HEK293T (cell line): ENCODE results near the gene DUSP8.
"Not testable (repeated sequence)": the region's sequence is repeated elsewhere in the genome, so short reads cannot be mapped to it uniquely, and the experiment has no call there.

ENCODE experiments used
- CTCF ChIA-PET: fragments of 350-600 bp; formaldehyde crosslinking; extraction: SDS; loops from one replicate; lab custom pipeline; 2021; ENCODE audit warnings: antibody characterized with exemption, inconsistent platforms; lab: Yijun Ruan, JAX
- POLR2A ChIA-PET: fragments of 350-600 bp; formaldehyde crosslinking; extraction: SDS; loops from one replicate; lab custom pipeline; 2020; ENCODE audit warnings: antibody characterized with exemption, inconsistent platforms; lab: Yijun Ruan, JAX
- DNase-seq: peaks from one replicate; pipeline ENCODE4 v3.0.0; 2012; ENCODE audit warnings: mixed read lengths; ENCODE audit errors: extremely low spot score
- ARNT ChIP-seq: fragments of 450-650 bp; IDR thresholded peaks from 2 replicates; pipeline ENCODE4 v1.6.1; 2017; ENCODE audit warnings: mild to moderate bottlenecking
- BHLHE40 ChIP-seq: fragments of 450-650 bp; IDR thresholded peaks from 2 replicates; pipeline ENCODE4 v1.6.1; 2016; ENCODE audit warnings: mild to moderate bottlenecking, moderate library complexity, borderline replicate concordance
- CTBP1 ChIP-seq: fragments of 450-650 bp; IDR thresholded peaks from 2 replicates; pipeline ENCODE4 v1.6.1; 2016; ENCODE audit warnings: borderline replicate concordance
- ELF4 ChIP-seq: fragments of 450-650 bp; IDR thresholded peaks from 2 replicates; pipeline ENCODE4 v1.6.1; 2017; ENCODE audit warnings: antibody characterized with exemption
- FOXA1 ChIP-seq: fragments of 450-650 bp; IDR thresholded peaks from 2 replicates; pipeline ENCODE4 v1.6.1; 2016; ENCODE audit warnings: mild to moderate bottlenecking
- FOXK2 ChIP-seq: fragments of 450-650 bp; IDR thresholded peaks from 2 replicates; pipeline ENCODE4 v1.6.1; 2016; ENCODE audit warnings: mild to moderate bottlenecking
- FOXM1 ChIP-seq: fragments of 450-650 bp; IDR thresholded peaks from 2 replicates; pipeline ENCODE4 v1.6.1; 2017; ENCODE audit warnings: mild to moderate bottlenecking, borderline replicate concordance
- HDGF ChIP-seq: fragments of 450-650 bp; IDR thresholded peaks from 2 replicates; pipeline ENCODE4 v1.6.1; 2017; ENCODE audit warnings: antibody characterized with exemption, borderline replicate concordance
- L3MBTL2 ChIP-seq: fragments of 450-650 bp; conservative IDR thresholded peaks from 2 replicates; pipeline ENCODE4 v1.6.1; 2016; ENCODE audit warnings: mild to moderate bottlenecking
- LEF1 ChIP-seq: fragments of 450-650 bp; IDR thresholded peaks from 2 replicates; pipeline ENCODE4 v1.6.1; 2017; ENCODE audit warnings: mild to moderate bottlenecking, borderline replicate concordance
- NFRKB ChIP-seq: fragments of 450-650 bp; IDR thresholded peaks from 2 replicates; pipeline ENCODE4 v1.6.1; 2016; ENCODE audit warnings: mild to moderate bottlenecking, moderate library complexity
- SP1 ChIP-seq: fragments of 450-650 bp; IDR thresholded peaks from 2 replicates; pipeline ENCODE4 v1.6.1; 2017
- SUZ12 ChIP-seq: fragments of 450-650 bp; IDR thresholded peaks from 2 replicates; pipeline ENCODE4 v1.6.1; 2016; ENCODE audit warnings: mild to moderate bottlenecking
- TARDBP ChIP-seq: fragments of 450-650 bp; IDR thresholded peaks from 2 replicates; pipeline ENCODE4 v1.6.1; 2016
- ZNF384 ChIP-seq: fragments of 450-650 bp; IDR thresholded peaks from 2 replicates; pipeline ENCODE4 v1.6.1; 2016
- TF ChIP-seq, protein P1 (sequence below): fragments of 450-650 bp; IDR thresholded peaks from 2 replicates; pipeline ENCODE4 v1.6.1; 2016

The DUSP8 gene

DNA sequence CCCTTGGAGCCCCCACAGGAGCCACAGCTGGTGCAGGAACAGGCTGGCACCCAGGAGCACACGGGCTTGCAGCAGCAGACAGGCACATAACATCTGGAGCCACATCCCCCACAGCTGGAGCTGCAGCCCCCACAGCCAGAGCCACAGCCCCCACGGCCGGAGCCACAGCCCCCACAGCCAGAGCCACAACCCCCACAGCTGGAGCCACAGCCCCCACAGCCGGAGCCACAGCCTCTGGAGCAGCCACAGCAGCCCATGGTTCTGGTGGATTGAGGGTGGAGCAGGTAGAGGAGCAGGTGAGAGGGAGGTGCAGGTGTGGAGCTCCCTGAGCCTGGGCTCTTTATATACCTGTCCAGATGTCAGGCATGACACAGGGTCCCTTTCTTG, 25.9 kb upstream of the DUSP8 start, which contains the start of gene KRTAP5-2:
Gene KRTAP5-2 (minus strand): TSS at position 301 of the 387 bp plus-strand sequence. CDS start 44 bp downstream, at position 257.
- no peak for TF ChIP-seq L3MBTL2
- TF ChIP-seq ARNT: no peak
- no peak for TF ChIP-seq HDGF
- no peak for TF ChIP-seq FOXK2
- no peak for TF ChIP-seq FOXA1
- no peak for TF ChIP-seq FOXM1
- TF ChIP-seq SUZ12: no peak
- no peak for TF ChIP-seq NFRKB
- TF ChIP-seq, protein P1, sequence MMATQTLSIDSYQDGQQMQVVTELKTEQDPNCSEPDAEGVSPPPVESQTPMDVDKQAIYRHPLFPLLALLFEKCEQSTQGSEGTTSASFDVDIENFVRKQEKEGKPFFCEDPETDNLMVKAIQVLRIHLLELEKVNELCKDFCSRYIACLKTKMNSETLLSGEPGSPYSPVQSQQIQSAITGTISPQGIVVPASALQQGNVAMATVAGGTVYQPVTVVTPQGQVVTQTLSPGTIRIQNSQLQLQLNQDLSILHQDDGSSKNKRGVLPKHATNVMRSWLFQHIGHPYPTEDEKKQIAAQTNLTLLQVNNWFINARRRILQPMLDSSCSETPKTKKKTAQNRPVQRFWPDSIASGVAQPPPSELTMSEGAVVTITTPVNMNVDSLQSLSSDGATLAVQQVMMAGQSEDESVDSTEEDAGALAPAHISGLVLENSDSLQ: no peak
- TF ChIP-seq BHLHE40: no peak
- no peak for TF ChIP-seq SP1
- TF ChIP-seq TARDBP: no peak
- TF ChIP-seq ZNF384: no peak
- no peak for TF ChIP-seq LEF1
- no peak for DNase-seq
- ChIA-PET CTCF (interaction anchor here (1.2 kb wide), 1 partner anchor 42 kb away, joined by 5 read pairs; no protein-coding TSS in a partner anchor), POLR2A (no interaction called here)

DNA sequence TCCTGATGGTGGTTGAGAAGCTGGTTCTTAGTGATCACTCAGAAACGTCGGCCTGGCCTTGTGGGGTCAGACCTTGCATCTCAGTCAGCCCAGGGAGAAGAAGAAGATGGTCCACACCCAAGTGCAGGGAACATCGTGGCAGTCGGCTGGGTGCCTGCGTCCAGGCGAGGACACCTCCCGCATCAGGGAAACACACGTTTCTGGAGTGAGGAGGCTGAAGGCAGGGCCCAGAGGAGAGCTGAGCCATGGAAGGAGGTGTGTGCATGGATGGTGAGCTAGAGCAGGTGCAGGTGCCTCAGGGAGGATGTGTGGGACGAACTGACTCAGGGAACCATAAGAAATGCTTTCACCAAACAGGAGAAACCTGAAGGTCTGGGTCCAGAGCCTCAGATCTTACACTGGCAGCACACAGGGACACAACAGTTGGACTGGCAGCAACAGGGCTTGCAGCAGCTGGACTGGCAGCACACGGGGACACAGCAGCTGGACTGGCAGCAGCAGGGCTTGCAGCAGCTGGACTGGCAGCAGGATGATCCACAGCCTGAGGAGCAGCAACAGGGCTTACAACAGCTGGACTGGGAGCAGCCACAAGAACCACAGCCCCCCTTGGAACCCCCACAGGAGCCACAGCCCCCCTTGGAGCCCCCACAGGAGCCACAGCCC, 25.4 kb upstream of the DUSP8 start:
- CTCF ChIA-PET: no interaction called here
- TF ChIP-seq HDGF (no peak), NFRKB (no peak), TARDBP (no peak), L3MBTL2 (no peak), FOXK2 (no peak), CTBP1 (no peak), SUZ12 (no peak)

DNA sequence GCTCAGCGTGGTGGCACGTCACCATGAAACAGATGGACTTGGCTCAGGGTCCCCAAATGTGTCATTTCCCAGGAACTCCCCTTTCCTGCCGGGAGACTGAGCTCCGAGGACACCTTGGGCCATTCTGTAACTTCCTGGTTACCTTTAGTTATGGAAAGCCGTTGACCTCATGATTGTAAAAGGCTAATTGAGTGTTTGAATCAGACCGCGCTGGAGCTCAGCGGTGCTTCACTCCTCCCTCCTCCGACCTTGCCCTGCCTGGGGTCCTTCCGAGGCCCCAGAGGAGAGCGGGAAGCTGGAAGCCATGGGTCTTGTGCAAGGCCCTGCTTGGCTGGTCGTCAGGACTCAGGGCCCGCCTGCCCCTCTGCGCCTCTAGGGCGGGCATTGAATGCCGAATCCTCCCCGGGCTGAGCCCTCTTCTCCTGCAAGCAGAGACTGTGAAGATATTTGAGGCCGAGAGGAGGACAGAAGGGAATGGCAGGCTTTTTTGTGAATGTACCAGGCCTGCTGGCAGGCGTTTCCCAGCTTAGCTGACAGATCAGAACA, 24.6 kb upstream of the DUSP8 start:
- DNase-seq, POLR2A ChIA-PET: not testable (repeated sequence)
- CTCF ChIA-PET: interaction anchor here (0.9 kb wide), 1 partner anchor 20 kb away, joined by 3 read pairs; no protein-coding TSS in a partner anchor

More for the DNA sequence above, 25.4 kb upstream of the DUSP8 start:
- no peak for DNase-seq
- POLR2A ChIA-PET: no interaction called here

DNA sequence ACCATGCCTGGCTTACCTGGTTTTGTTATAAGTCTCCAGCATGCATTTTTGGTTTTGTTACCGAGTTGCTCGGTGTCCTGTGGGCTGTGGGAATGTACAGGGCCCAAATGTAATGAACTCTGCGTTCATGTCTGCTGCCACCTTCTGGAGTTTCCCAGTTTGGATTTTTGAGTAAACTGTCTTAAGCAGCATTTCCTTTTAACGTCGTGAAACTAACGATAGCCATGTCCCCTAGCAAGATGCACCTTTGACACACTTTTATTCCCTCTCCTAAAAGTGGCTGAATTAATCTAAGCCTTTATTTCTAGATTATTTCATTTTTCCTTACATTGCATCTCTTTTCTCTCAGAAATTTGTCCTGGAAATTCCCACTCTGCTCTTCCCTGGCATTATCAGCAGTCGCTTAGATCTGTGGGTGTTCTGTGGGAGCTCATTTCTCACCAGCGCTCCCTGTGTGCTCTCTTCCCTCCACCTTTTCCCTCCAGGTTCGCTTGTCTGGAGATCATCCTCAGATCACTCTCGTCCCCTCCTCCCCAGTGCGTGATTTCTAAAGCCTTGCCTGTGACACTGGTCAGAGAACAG, 24.0 kb upstream of the DUSP8 start:
- CTCF ChIA-PET: interaction anchor here (0.9 to 1.5 kb wide), 5 partner anchors 14 to 49 kb away, joined by 3 to 8 read pairs (median 4); no protein-coding TSS in a partner anchor
- DNase-seq, POLR2A ChIA-PET: not testable (repeated sequence)

DNA sequence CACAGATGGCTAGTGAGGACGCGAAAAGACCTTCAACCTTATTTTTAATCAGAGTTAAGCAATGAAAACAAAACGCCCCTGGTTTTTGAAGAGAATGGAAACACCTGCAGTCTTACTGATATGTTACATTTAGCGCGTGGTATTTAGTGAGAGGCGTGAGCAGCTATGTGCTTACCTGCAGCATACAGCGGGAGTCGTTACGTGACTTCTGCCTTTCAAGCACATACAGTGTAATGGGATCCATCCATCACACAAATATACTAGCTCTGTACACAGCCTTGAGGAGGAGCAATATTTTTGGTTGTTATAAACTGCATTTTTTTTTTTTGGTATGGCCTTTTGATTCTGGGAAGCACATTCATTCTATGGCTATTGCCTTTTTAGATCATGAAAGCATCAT, 20.6 kb upstream of the DUSP8 start:
- ChIA-PET POLR2A (no interaction called here), CTCF (interaction anchor here (0.7 kb wide), 1 partner anchor 16 kb away, joined by 3 read pairs; the partner anchor contains the start of gene KRTAP5-3)
- TF ChIP-seq L3MBTL2 (no peak), ZNF384 (no peak), TARDBP (no peak), FOXA1 (no peak), CTBP1 (no peak), SUZ12 (no peak), BHLHE40 (no peak), ARNT (no peak), NFRKB (no peak), FOXK2 (no peak), SP1 (no peak), HDGF (no peak), ELF4 (no peak), FOXM1 (no peak), LEF1 (no peak)
- TF ChIP-seq, protein P1: no peak
- DNase-seq: no peak

DNA sequence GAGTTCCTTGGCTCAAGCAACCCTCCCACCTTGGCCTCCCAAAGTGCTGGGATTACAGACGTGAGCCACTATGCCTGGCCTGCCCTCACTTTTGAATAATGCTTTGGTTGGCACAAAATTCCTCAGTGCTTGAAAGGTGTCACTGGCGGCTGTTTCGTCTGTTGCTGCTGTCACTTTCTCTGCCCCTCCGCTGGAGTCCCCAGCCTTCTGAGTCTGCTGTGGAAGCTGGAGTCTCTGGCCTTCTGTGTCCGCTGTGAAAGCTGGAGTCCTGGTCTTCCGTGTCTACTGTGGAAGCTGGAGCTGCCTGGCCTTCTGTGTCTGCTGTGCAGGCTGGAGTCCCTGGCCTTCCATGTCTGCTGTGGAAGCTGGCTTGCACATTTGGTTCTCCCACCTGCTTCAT, 17.9 kb upstream of the DUSP8 start:
- DNase-seq: no peak
- TF ChIP-seq FOXK2 (no peak), FOXM1 (no peak), SP1 (no peak), LEF1 (no peak), TARDBP (no peak), CTBP1 (no peak), ELF4 (no peak), L3MBTL2 (no peak), BHLHE40 (no peak), SUZ12 (no peak), HDGF (no peak), NFRKB (no peak), ZNF384 (no peak)
- TF ChIP-seq, protein P1: no peak
- CTCF ChIA-PET: no interaction called here
- POLR2A ChIA-PET: no interaction called here

DNA sequence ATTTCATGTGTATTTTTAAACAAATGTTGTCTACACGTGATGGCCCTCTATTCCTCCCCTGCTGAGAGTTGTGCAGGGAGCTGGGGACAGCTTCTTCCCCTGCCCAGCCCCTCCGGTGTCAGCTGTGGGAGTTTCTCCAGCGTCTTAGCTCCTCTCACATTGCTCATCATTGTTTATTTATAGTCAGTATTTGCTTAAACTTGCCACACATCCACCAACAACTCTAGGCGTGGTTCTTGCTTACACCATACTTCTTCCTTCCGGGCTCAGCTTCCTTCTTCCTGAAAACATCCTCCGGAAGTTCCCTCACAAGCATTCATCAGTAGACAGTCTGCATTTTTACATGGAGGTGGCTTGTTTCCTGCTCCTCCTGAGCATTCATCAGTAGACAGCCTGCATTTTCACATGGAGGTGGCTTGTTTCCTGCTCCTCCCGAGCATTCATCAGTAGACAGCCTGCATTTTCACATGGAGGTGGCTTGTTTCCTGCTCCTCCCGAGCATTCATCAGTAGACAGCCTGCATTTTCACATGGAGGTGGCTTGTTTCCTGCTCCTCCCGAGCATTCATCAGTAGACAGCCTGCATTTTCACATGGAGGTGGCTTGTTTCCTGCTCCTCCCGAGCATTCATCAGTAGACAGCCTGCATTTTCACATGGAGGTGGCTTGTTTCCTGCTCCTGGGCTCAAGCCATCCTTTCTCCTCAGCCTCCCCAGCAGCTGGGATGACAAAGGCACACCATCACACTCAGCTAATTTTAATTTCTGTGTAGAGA, 17.3 kb upstream of the DUSP8 start:
- POLR2A ChIA-PET, DNase-seq: not testable (repeated sequence)
- CTCF ChIA-PET: interaction anchor here (1.0 kb wide), 1 partner anchor 43 kb away, joined by 4 read pairs; no protein-coding TSS in a partner anchor
